Stimulated activated naive B cell treated with anti-CD40 and anti-IgM and Interleukin-4, amounts not matched to agents 10 μg/mL and 1 μg/mL and 100 μg/mL, for 72 hours (primary cell): Measurements from ENCODE around the gene LILRA2.
A peak's percentile ranks its signal among the peaks of the same experiment; 100 is the strongest.
"Not testable (repeated sequence)": the region's sequence is repeated elsewhere in the genome, so short reads cannot be mapped to it uniquely, and the experiment has no call there.

Source experiments
- ATAC-seq, 2 donors: fragments of 150-1000 bp; cut with Tn5 transposase; replicated peaks; 2 replicates each; pipeline ENCODE4 v1.10.0; 2021; ENCODE audit warnings: moderate library complexity in 1 of 2
- DNase-seq: peaks from one replicate; pipeline ENCODE4 v3.0.0; 2021
- H3K27ac Mint-ChIP-seq: one replicate; pipeline ENCODE4 v1.8.0; 2022; ENCODE audit warnings: mild to moderate bottlenecking, mixed read lengths
- H3K27me3 Mint-ChIP-seq, 2 donors: one replicate each; pipeline ENCODE4 v1.8.0; 2022; ENCODE audit warnings: mixed read lengths in 2 of 2
- H3K36me3 Mint-ChIP-seq, 2 donors: one replicate each; pipeline ENCODE4 v1.8.0; 2022; ENCODE audit warnings: mixed read lengths in 2 of 2, mild to moderate bottlenecking in 1 of 2
- H3K4me1 Mint-ChIP-seq, 2 donors: one replicate each; pipeline ENCODE4 v1.8.0; 2022; ENCODE audit warnings: mixed read lengths in 2 of 2, mild to moderate bottlenecking in 1 of 2
- H3K4me3 Mint-ChIP-seq, 2 donors: one replicate each; pipeline ENCODE4 v1.8.0; 2022; ENCODE audit warnings: mild to moderate bottlenecking in 2 of 2, mixed read lengths in 2 of 2, moderate library complexity in 1 of 2
- H3K9me3 Mint-ChIP-seq, 2 donors: one replicate each; pipeline ENCODE4 v1.8.0; 2022; ENCODE audit warnings: mixed read lengths in 2 of 2, mild to moderate bottlenecking in 1 of 2

Gene LILRA2

DNA sequence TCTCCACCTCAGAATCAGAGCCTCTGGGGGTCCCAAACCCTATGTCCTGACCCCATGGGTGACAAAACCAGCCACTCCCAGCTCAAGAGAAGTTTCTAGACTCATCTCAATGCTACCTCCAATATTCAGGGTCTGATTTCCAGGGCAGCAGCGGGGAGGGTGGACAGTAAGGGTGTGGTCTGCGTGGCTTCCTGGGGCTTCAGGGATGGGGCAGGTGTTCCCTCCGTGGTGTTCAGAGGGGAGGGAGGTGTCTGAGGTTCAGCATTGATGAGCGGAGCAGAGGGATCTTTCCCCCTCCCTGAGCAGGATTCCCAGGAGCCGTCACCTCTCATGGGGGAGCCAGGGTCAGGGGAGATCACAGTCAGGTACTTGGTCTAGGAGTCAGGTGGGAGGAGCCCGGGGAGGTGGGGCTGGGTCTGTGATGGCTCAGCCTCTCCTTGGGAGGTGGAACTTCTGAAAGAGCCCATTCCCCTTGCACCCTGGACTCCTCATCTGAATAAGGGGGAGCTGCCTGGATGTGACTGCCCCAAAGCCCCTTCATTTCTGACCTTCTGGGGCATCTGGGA is 2.9 kb downstream of the LILRA2 start:
- H3K27ac Mint-ChIP-seq = no peak overlapping the region
- H3K9me3 Mint-ChIP-seq = no peaks in the 10 kb centered on the region
- ATAC-seq (no peak), DNase-seq (no peak)
- no peak overlapping the region for H3K4me3 Mint-ChIP-seq
- H3K4me1 Mint-ChIP-seq = peaks cover 26 to 38% of the 10 kb centered on the region in 2 donors
- H3K36me3 Mint-ChIP-seq = peaks cover 0 to 3% of the 10 kb centered on the region in 2 donors
- H3K27me3 Mint-ChIP-seq = peaks cover 0 to 8% of the 10 kb centered on the region in 2 donors

DNA sequence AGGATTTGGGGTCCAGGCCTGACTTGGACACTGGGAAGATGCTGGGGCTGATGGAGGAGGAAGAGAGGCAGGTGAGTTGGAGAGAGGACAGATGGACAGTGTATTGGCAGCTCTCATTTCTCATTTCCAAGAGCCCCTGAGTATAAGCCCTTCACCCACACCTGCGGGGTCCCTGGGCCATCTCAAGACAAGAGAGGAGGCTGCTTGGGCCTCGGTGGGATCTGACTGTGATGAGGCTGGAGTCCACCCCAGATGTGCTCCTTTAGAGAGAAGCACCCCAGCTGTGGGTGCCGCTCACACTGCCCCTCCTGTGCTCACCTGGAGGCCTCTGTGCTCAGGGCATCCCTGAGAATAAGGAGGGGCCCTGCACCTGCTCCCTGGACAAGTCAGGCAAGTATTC is 3.7 kb downstream of the LILRA2 start:
- H3K27ac Mint-ChIP-seq = no peak overlapping the region
- H3K27me3 Mint-ChIP-seq = peaks cover 0 to 8% of the 10 kb centered on the region in 2 donors
- ATAC-seq (no peak), DNase-seq (no peak)
- no peaks in the 10 kb centered on the region for H3K9me3 Mint-ChIP-seq
- H3K4me3 Mint-ChIP-seq = no peak overlapping the region
- peaks cover 0 to 3% of the 10 kb centered on the region in 2 donors for H3K36me3 Mint-ChIP-seq
- peaks cover 20 to 31% of the 10 kb centered on the region in 2 donors for H3K4me1 Mint-ChIP-seq

DNA sequence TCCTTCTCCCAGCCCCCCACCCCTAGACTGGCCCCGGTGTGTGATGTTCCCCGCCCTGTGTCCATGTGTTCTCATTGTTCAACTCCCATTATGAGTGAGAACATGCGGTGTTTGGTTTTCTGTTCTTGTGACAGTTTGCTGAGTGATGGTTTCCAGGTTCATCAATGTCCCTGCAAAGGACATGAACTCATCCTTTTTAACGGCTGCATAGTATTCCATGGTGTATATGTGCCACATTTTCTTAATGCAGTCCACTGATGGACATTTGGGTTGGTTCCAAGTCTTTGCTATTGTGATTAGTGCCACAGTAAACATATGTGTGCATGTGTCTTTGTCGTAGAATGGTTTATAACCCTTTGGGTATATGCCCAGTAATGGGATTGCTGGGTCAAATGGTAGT is 4.7 kb downstream of the LILRA2 start:
- H3K9me3 Mint-ChIP-seq, H3K36me3 Mint-ChIP-seq, ATAC-seq, DNase-seq, H3K4me3 Mint-ChIP-seq, H3K27me3 Mint-ChIP-seq, H3K27ac Mint-ChIP-seq: not testable (repeated sequence)
- H3K4me1 Mint-ChIP-seq = peaks cover 12 to 22% of the 10 kb centered on the region in 2 donors

DNA sequence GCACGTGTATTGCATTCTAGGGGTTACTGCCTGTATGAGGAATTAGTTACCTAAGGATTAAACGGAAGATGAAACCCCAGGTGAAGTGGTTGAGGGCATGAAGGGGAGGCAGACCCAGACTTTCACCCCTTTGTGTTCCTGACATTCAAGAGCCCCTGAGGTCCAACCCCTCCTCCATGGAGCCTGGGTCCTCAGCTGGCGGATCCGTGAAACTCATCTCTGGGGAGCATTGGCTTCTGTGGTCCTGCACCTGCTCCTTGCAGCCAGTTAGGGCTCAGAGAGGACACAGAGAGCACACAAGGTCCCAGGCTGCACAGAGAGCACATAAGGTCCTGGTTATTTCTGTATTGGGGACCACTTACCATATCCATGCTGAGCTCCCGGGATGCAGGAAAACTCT is 12.8 kb downstream of the LILRA2 start:
- Mint-ChIP-seq H3K4me3 (no peak overlapping the region), H3K27ac (peak overlapping the region; percentile 48), H3K36me3 (peaks cover 5 to 6% of the 10 kb centered on the region in 2 donors), H3K9me3 (peaks cover 0 to 10% of the 10 kb centered on the region in 2 donors), H3K27me3 (peaks cover 0 to 9% of the 10 kb centered on the region in 2 donors), H3K4me1 (peaks cover 3 to 11% of the 10 kb centered on the region in 2 donors)
- DNase-seq (no peak), ATAC-seq (no peak)

DNA sequence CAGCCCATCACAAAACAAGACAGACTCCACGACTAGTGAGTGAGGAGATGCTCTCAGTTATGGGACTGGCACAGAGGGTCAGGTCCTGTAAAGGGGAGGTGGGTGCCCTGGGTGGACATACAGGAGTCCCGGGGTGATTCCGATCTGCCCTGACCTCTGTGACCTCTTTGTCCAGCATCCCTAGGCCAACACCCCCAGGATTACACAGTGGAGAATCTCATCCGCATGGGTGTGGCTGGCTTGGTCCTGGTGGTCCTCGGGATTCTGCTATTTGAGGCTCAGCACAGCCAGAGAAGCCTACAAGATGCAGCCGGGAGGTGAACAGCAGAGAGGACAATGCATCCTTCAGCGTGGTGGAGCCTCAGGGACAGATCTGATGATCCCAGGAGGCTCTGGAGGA is 13.4 kb downstream of the LILRA2 start:
- no peak for ATAC-seq
- peaks cover 0 to 9% of the 10 kb centered on the region in 2 donors for H3K27me3 Mint-ChIP-seq
- no peak overlapping the region for H3K4me3 Mint-ChIP-seq
- peaks cover 7 to 17% of the 10 kb centered on the region in 2 donors for H3K4me1 Mint-ChIP-seq
- H3K36me3 Mint-ChIP-seq = peaks cover 5 to 6% of the 10 kb centered on the region in 2 donors
- H3K9me3 Mint-ChIP-seq = peaks cover 0 to 10% of the 10 kb centered on the region in 2 donors
- DNase-seq = no peak
- no peak overlapping the region for H3K27ac Mint-ChIP-seq

DNA sequence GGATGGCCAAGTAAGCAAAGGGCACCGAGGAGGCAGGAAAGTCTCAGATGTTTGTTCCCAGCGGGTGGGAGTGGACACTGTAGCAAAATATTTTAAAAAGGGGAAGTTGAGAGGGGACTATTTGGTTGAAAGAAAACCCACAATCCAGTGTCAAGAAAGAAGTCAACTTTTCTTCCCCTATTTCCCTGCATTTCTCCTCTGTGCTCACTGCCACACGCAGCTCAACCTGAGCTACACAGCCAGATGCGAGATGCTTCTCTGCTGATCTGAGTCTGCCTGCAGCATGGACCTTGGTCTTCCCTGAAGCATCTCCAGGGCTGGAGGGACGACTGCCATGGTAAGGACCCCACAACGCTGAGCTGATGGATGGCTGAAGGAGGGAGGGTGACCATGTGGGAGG is 19.9 kb downstream of the LILRA2 start, which contains the start of gene LILRA1:
Gene LILRA1, plus strand, starts transcription at position 188 of the 400 bp plus-strand sequence. CDS start 613 bp downstream, outside the sequence.
- H3K36me3 Mint-ChIP-seq, H3K9me3 Mint-ChIP-seq, DNase-seq: not testable (repeated sequence)
- peak within 1 kb of the TSS; percentile 87 for H3K4me3 Mint-ChIP-seq
- ATAC-seq = peak; percentile 79 to 85
- peaks cover 0 to 22% of the 10 kb centered on the region in 2 donors for H3K27me3 Mint-ChIP-seq
- peak within 1 kb of the TSS; percentile 88 for H3K27ac Mint-ChIP-seq
- H3K4me1 Mint-ChIP-seq = peaks cover 27 to 43% of the 10 kb centered on the region in 2 donors

DNA sequence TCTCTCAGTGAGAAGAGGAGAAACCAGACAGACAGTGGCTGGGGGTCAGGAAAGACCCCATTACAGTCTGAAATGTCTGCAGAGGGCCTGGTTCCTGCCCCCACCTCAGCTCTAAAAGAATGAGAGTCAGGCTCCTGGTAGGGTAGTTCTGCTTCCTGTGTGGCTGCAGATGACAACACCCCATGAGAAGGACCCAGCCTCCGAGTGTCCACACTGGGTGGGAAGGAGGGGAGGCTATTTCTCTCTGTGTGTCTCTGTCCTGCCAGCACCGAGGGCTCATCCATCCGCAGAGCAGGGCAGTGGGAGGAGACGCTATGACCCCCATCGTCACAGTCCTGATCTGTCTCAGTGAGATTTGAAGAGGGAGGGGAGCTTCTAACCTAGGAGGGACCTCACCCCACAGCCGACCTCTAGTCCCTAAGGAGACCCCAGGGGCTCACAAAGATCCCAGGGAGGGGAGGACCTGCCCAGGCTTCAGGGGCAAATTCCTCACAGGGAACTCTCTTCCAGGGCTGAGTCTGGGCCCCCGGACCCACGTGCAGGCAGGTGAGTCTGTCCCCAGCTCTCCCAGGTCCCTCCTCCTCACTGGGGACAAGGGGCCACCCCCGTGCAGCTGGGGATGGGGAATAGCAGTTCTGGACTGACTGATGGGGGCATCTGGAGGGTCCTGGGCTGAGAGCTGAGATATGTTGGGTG is 20.5 kb downstream of the LILRA2 start:
- not testable (repeated sequence) for H3K9me3 Mint-ChIP-seq, DNase-seq, H3K36me3 Mint-ChIP-seq
- Mint-ChIP-seq H3K27ac (peak overlapping the region; percentile 65), H3K27me3 (peaks cover 0 to 22% of the 10 kb centered on the region in 2 donors), H3K4me3 (peak overlapping the region; percentile 87), H3K4me1 (peaks cover 27 to 43% of the 10 kb centered on the region in 2 donors)
- ATAC-seq = peak; percentile 57 to 63

DNA sequence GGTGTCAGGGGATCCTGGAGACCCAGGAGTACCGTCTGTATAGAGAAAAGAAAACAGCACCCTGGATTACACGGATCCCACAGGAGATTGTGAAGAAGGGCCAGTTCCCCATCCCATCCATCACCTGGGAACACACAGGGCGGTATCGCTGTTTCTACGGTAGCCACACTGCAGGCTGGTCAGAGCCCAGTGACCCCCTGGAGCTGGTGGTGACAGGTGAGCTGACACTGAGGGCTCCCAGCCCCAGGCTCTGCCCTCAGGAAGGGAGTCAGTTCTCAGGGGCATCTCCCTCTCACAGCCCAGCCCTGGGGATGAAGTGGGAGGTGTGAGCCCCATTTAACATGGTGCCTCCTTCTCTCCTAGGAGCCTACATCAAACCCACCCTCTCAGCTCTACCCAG is 21.1 kb downstream of the LILRA2 start:
- ATAC-seq (no peak), DNase-seq (no peak)
- Mint-ChIP-seq H3K4me1 (peaks cover 27 to 43% of the 10 kb centered on the region in 2 donors), H3K36me3 (peaks cover 0 to 3% of the 10 kb centered on the region in 2 donors), H3K27ac (no peak overlapping the region), H3K9me3 (peaks cover 0 to 4% of the 10 kb centered on the region in 2 donors), H3K27me3 (peaks cover 0 to 22% of the 10 kb centered on the region in 2 donors), H3K4me3 (no peak overlapping the region)

DNA sequence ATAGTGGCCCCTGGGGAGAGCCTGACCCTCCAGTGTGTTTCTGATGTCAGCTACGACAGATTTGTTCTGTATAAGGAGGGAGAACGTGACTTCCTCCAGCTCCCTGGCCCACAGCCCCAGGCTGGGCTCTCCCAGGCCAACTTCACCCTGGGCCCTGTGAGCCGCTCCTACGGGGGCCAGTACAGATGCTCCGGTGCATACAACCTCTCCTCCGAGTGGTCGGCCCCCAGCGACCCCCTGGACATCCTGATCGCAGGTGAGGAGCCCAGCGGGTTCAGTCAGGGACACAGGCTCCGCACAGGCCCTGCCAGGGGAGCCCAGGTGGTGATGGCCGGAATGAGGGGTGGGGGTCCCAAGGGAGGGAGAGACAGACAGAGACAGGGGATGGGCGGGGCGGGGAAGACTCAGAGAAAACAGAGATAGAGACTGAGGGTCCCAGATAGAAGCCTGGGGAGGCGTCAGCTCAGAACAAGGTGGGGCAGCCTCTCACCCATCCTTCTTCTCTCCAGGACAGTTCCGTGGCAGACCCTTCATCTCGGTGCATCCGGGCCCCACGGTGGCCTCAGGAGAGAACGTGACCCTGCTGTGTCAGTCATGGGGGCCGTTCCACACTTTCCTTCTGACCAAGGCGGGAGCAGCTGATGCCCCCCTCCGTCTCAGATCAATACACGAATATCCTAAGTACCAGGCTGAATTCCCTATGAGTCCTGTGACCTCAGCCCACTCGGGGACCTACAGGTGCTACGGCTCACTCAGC is 22.3 kb downstream of the LILRA2 start:
- not testable (repeated sequence) for H3K9me3 Mint-ChIP-seq, DNase-seq, H3K4me3 Mint-ChIP-seq, ATAC-seq, H3K36me3 Mint-ChIP-seq
- peak overlapping the region; percentile 47 for H3K27ac Mint-ChIP-seq
- peaks cover 30 to 53% of the 10 kb centered on the region in 2 donors for H3K4me1 Mint-ChIP-seq
- peaks cover 0 to 27% of the 10 kb centered on the region in 2 donors for H3K27me3 Mint-ChIP-seq

DNA sequence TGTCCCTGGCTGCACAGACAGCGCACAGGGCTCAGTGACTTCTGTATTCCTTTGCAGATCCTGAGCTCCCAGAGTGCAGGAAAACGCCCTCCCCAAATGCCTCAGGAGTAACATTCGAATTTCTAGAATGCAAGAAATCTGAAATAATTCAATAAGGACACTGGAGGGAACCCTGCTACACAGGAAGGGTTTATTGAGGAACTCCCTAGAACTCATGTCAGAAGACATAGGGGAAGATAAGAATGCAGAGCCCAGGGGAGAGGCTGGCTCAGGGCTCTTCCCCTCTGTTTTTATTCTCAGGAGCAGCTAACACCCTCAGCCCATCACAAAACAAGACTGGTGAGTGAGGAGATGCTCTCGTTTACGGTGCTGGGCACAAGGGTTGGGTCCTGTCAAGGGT is 26.6 kb downstream of the LILRA2 start:
- H3K27me3 Mint-ChIP-seq = peaks cover 0 to 27% of the 10 kb centered on the region in 2 donors
- ATAC-seq = no peak
- H3K9me3 Mint-ChIP-seq = peaks cover 3% of the 10 kb centered on the region in 2 donors
- no peak for DNase-seq
- no peak overlapping the region for H3K27ac Mint-ChIP-seq
- no peak overlapping the region for H3K4me3 Mint-ChIP-seq
- peaks cover 3 to 6% of the 10 kb centered on the region in 2 donors for H3K36me3 Mint-ChIP-seq
- peaks cover 9 to 22% of the 10 kb centered on the region in 2 donors for H3K4me1 Mint-ChIP-seq

DNA sequence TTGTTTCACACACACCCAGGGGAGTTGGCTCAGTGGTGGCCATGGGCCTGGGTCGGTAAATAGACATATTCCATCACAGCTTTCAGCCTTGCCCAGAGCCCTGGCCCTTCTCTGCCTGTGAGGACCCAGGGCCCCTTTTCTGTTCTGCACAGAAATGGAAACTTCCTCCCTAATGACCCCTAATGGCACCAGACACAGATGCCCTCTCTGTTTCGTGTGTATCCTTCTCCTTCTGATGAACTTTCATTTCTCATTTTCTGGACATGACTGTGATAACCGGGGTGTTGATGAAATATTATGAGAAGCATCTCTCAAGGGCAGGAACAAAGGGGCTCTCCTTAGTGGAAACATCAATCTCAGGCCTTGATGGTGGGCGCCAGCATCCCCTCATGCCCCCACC is 32.6 kb downstream of the LILRA2 start:
- Mint-ChIP-seq H3K4me1 (peaks cover 40 to 62% of the 10 kb centered on the region in 2 donors), H3K9me3 (peaks cover 10 to 11% of the 10 kb centered on the region in 2 donors), H3K27ac (peak overlapping the region; percentile 96), H3K36me3 (peaks cover 6 to 15% of the 10 kb centered on the region in 2 donors), H3K4me3 (peak overlapping the region; percentile 50 to 80), H3K27me3 (peaks cover 0 to 2% of the 10 kb centered on the region in 2 donors)
- peak; percentile 38 for DNase-seq
- ATAC-seq = peak; percentile 73 to 76

DNA sequence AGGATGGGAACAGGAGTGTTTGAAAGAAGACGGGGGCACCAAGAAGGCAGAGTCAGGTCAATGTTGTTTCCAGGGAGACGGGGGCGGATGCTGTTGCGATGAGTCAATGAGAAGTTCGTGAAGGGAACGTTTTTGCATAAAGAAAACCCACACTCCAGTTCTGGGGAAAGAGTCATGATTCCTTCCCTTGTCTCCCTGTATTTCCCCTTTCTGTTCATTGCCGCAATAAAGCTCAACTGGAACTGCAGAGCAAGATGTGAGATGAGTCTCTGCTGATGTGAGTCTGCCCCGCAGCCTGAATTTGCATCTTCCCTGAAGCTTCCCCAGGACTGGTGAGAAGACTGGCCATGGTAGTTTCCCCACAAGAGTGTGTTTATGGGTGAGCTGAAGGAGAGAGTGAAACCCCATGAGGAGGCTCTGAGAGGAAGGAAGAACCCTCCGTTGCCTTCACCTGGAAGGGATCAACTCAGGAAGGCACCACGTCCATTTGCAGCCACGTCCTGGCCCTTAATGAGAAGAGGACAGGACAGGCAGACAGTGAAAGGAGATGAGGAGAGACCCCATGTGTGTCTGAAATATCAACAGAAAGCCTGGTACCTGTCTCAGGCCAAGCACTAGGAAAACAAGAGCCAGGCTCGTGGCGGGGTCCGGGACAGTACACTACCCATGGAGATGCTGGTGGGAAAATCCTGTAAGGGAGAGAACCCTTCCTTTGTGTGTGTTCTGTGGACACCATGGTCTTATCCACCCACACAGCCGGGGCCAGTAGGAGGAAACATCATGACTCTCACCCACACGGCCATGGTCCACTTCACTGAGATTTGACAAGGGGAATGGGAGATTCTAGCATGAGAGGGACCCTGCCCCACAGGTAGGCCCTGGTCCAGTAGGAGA is 33.5 kb downstream of the LILRA2 start:
- peaks cover 6 to 15% of the 10 kb centered on the region in 2 donors for H3K36me3 Mint-ChIP-seq
- H3K27me3 Mint-ChIP-seq = no peaks in the 10 kb centered on the region
- H3K4me3 Mint-ChIP-seq = peak overlapping the region; percentile 76 to 80
- DNase-seq (peak; percentile 69), ATAC-seq (peak; percentile 85 to 90)
- peak overlapping the region; percentile 96 for H3K27ac Mint-ChIP-seq
- H3K9me3 Mint-ChIP-seq = peaks cover 10 to 11% of the 10 kb centered on the region in 2 donors
- H3K4me1 Mint-ChIP-seq = peaks cover 42 to 70% of the 10 kb centered on the region in 2 donors

DNA sequence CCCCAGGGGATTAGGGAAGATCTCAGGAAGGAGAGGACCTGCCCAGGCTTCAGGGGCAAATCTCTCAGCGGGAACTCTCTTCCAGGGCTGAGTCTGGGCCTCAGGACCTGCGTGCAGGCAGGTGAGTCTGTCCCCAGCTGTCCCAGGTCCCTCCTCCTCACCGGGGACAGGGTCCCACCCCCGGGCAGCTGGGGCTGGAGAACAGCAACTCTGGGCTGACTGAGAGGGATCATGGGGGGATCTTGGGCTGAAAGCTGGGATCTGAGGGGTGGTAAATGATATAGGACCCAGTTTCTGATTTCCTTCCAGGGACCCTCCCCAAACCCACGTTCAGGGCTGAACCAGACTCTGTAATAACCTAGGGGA is 34.2 kb downstream of the LILRA2 start:
- peaks cover 8 to 18% of the 10 kb centered on the region in 2 donors for H3K36me3 Mint-ChIP-seq
- peak overlapping the region; percentile 96 for H3K27ac Mint-ChIP-seq
- peaks cover 10 to 11% of the 10 kb centered on the region in 2 donors for H3K9me3 Mint-ChIP-seq
- peak overlapping the region; percentile 15 to 80 for H3K4me3 Mint-ChIP-seq
- H3K27me3 Mint-ChIP-seq = no peaks in the 10 kb centered on the region
- no peak for DNase-seq
- ATAC-seq = no peak
- peaks cover 47 to 76% of the 10 kb centered on the region in 2 donors for H3K4me1 Mint-ChIP-seq
